Stimulated activated CD4-positive, alpha-beta T cell treated with anti-CD3 and anti-CD28 coated beads, TNF-alpha, amount 100 ng/mL, for 4 hours (primary cell): ENCODE results near the gene SHD.

Source experiments
- DNase-seq, 3 experiments: peaks; one replicate each; pipeline ENCODE4 v3.0.0-alpha.2; 2020; ENCODE audit warnings: low read depth in 3 of 3

The SHD gene

GRCh38 chr19:4327252-4327876 is 48.3 kb downstream of the SHD start:
- peak; percentile 26 to 72 (median 58) for DNase-seq

- no peak for DNase-seq
These were observed 48.8 kb downstream of the SHD start for GRCh38 chr19:4327877-4328242.

- DNase-seq: peak; percentile 94 to 99 (median 98)
These were observed 49.4 kb downstream of the SHD start for GRCh38 chr19:4328243-4328990.

- DNase-seq: peak in 2 of 3 experiments; percentile 29 to 54
These were observed 50.1 kb downstream of the SHD start for GRCh38 chr19:4328991-4329681.

- DNase-seq: no peak
These were observed 50.8 kb downstream of the SHD start for GRCh38 chr19:4329858-4330257.

- DNase-seq: no peak
These were observed 56.0 kb downstream of the SHD start for GRCh38 chr19:4334929-4335570.

GRCh38 chr19:4337906-4338440 is 58.9 kb downstream of the SHD start:
- no peak for DNase-seq

- no peak for DNase-seq
These were observed 59.6 kb downstream of the SHD start, which contains the start of gene STAP2 for GRCh38 chr19:4338441-4339355. Gene STAP2 (minus strand): TSS chr19:4338827. CDS start chr19:4338753, 74 bp downstream.
